Stomach (tissue), 9 donors: ENCODE data around the gene VPS9D1. TPM values are rescaled to one million over a fixed set of nuclear protein-coding genes. Genes with fewer than 3 reads are reported as not detected.
"Not testable (repeated sequence)": the region's sequence is repeated elsewhere in the genome, so short reads cannot be mapped to it uniquely, and the experiment has no call there.

Experiments
- DNase-seq, 2 donors: peaks; one replicate each; pipeline versions ENCODE4 v3.0.0 to v3.0.0-alpha.2; 2013 to 2019
- H3K27ac ChIP-seq, 5 donors: fragments of 200-600 bp in 4 of 5; sonication (generic) in 4 of 5; one replicate each; pipeline ENCODE4 v1.5.1; 2013 to 2019; ENCODE audit warnings: mild to moderate bottlenecking in 1 of 5, moderate library complexity in 1 of 5
- H3K27me3 ChIP-seq, 3 donors: fragments of 200-600 bp; sonication (generic); one replicate each; pipeline ENCODE4 v1.5.1; 2017 to 2019; ENCODE audit warnings: mixed run types in 1 of 3
- H3K36me3 ChIP-seq, 4 donors: fragments of 200-600 bp; sonication (generic); 1 replicate in 3 of 4; 2 replicates in 1 of 4; pipeline ENCODE4 v1.5.1; 2016 to 2019
- H3K4me1 ChIP-seq, 4 donors: fragments of 200-600 bp; sonication (generic); one replicate each; pipeline ENCODE4 v1.5.1; 2016 to 2019
- H3K4me3 ChIP-seq, 4 donors: fragments of 200-600 bp; sonication (generic) in 3 of 4; one replicate each; pipeline ENCODE4 v1.5.1; 2016 to 2019; ENCODE audit warnings: mild to moderate bottlenecking in 1 of 4
- H3K9me3 ChIP-seq, 4 donors: fragments of 200-600 bp; sonication (generic); one replicate each; pipeline ENCODE4 v1.5.1; 2016 to 2019
- CTCF ChIP-seq, 7 experiments: fragments of 450-650 bp in 4 of 7; fragments of 200-600 bp in 3 of 7; sonication (generic) in 3 of 7; IDR thresholded peaks; one replicate each; pipeline ENCODE4 v1.5.1; 2016 to 2019; ENCODE audit warnings: antibody characterized with exemption in 7 of 7, control low read depth in 2 of 7, mild to moderate bottlenecking in 1 of 7
- EP300 ChIP-seq: sonication (generic); formaldehyde crosslinking; IDR thresholded peaks from one replicate; pipeline ENCODE4 v1.6.1; 2017; ENCODE audit warnings: antibody characterized with exemption
- POLR2A ChIP-seq, 4 donors: fragments of 450-650 bp; IDR thresholded peaks; one replicate each; pipeline ENCODE4 v1.6.1; 2016; ENCODE audit warnings: antibody characterized with exemption in 4 of 4, control low read depth in 2 of 4, mild to moderate bottlenecking in 1 of 4, moderate library complexity in 1 of 4
- POLR2AphosphoS5 ChIP-seq, 3 donors: sonication (generic); formaldehyde crosslinking; IDR thresholded peaks; one replicate each; pipeline ENCODE4 v1.6.1; 2016; ENCODE audit warnings: antibody characterized with exemption in 3 of 3
- WGBS, 5 donors: extraction: QIAGEN DNeasy Blood & Tissue Kit in 3 of 5; methylation state at CpG; one replicate each; pipeline versions ENCODE4 v1.1.5 to v1.1.7; 2013 to 2018; 5-methylcytosine and 5-hydroxymethylcytosine counted together
- intact Hi-C: fragments of 100-400 bp; cut with DNase I; formaldehyde crosslinking; loops from one replicate; pipeline ENCODE4 v1.15.1; 2023; ENCODE audit warnings: low total_unique reads
- polyA plus RNA-seq, 3 donors: library from polyadenylated mRNA; stranded (reverse); fragments of 200-250 nt; gene quantifications; one replicate each; pipeline ENCODE4 v1.2.3, GENCODE V29; 2013
- total RNA-seq, 5 donors: library from RNA; depleted of rRNA; stranded (reverse); fragments of >200 nt; gene quantifications; one replicate each; pipeline versions ENCODE4 v1.1.0 to v1.2.3, GENCODE V29; 2014 to 2016
- donor health status: healthy with polysubstance abuse.
- donor health status: Bipolar disorder and iron deficiency.
- donor health status: healthy.

VPS9D1 gene
- total and polyA plus RNA-seq, 8 donors = 2.7 to 43.2 (median 8.8) TPM

- DNase-seq = peak in 1 of 2 donors; percentile 43
These were observed 53.7 kb downstream of the VPS9D1 start for GRCh38 chr16:89667000-89667399.

GRCh38 chr16:89664238-89664637 lies 56.5 kb downstream of the VPS9D1 start:
- H3K9me3 ChIP-seq, H3K27ac ChIP-seq, DNase-seq, H3K27me3 ChIP-seq, H3K4me1 ChIP-seq, H3K4me3 ChIP-seq, intact Hi-C loops: not testable (repeated sequence)
- peaks cover 0 to 46% (median 38%) of the 10 kb centered on the region in 4 donors for H3K36me3 ChIP-seq
- WGBS, 5 donors = 87 to 90% (median 89%) methylated on average over 10 to 11 of the region's 11 CpGs

More at GRCh38 chr16:89667000-89667399, 53.7 kb downstream of the VPS9D1 start:
- H3K4me3 ChIP-seq, H3K9me3 ChIP-seq, H3K27me3 ChIP-seq, H3K4me1 ChIP-seq, intact Hi-C loops, H3K27ac ChIP-seq: not testable (repeated sequence)
- peak in 2 of 7 experiments; percentile 17 to 34 for TF ChIP-seq CTCF (IDR thresholded peaks at IDR 0.05)
- 52 to 82% (median 65%) methylated on average over 6 to 7 of the region's 7 CpGs for WGBS, 5 donors
- H3K36me3 ChIP-seq = peaks cover 0 to 31% (median 18%) of the 10 kb centered on the region in 4 donors

DNA sequence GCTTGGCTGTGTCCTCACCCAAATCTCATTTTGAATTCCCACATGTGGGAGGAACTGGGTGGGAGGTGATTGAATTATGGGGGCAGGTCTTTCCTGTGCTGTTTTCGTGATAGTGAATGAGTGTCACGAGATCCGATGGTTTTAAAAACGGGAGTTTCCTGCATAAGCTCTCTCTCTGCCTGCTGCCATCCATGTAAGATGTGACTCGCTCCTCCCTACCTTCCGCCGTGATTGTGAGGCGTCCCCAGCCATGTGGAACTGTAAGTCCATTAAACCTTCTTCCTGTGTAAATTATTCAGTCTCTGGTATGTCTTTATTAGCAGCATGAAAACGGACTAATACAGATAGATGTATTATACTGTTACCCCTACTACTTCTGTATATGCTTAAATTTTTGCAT lies 59.5 kb downstream of the VPS9D1 start:
- WGBS, 5 donors = 94 to 98% (median 96%) methylated on average over 9 of the region's 9 CpGs
- H3K4me1 ChIP-seq = peaks cover 17 to 28% (median 20%) of the 10 kb centered on the region in 4 donors
- H3K27me3 ChIP-seq = no peaks in the 10 kb centered on the region
- no peak overlapping the region for H3K4me3 ChIP-seq
- no peaks in the 10 kb centered on the region for H3K9me3 ChIP-seq
- peaks cover 0 to 46% (median 37%) of the 10 kb centered on the region in 4 donors for H3K36me3 ChIP-seq
- DNase-seq = no peak
- TF ChIP-seq POLR2AphosphoS5 (IDR thresholded peaks at IDR 0.05) = no peak
- no peak for TF ChIP-seq POLR2A (IDR thresholded peaks at IDR 0.05)
- no peak for TF ChIP-seq EP300
- no peak for TF ChIP-seq CTCF (IDR thresholded peaks at IDR 0.05)
- no peak overlapping the region for H3K27ac ChIP-seq
- intact Hi-C loops = no loop called here

- WGBS, 5 donors = 93 to 96% (median 94%) methylated on average over 7 of the region's 7 CpGs
- intact Hi-C loops = no loop called here
- H3K4me3 ChIP-seq = no peak overlapping the region
- DNase-seq = no peak
- peaks cover 19 to 38% (median 27%) of the 10 kb centered on the region in 4 donors for H3K4me1 ChIP-seq
- no peak overlapping the region for H3K27ac ChIP-seq
- no peaks in the 10 kb centered on the region for H3K9me3 ChIP-seq
- no peaks in the 10 kb centered on the region for H3K27me3 ChIP-seq
- H3K36me3 ChIP-seq = peaks cover 0 to 46% (median 37%) of the 10 kb centered on the region in 4 donors
- TF ChIP-seq POLR2AphosphoS5 (IDR thresholded peaks at IDR 0.05) (no peak), POLR2A (IDR thresholded peaks at IDR 0.05) (no peak)
These were observed 60.6 kb downstream of the VPS9D1 start for GRCh38 chr16:89660146-89660545.

- intact Hi-C loops = no loop called here
- 4 to 12% (median 10%) methylated on average over 26 to 27 of the region's 27 CpGs for WGBS, 5 donors
- no peaks in the 10 kb centered on the region for H3K9me3 ChIP-seq
- peaks cover 19 to 43% (median 32%) of the 10 kb centered on the region in 4 donors for H3K4me1 ChIP-seq
- H3K4me3 ChIP-seq = peak overlapping the region; percentile 67 to 100 (median 96)
- H3K27me3 ChIP-seq = no peaks in the 10 kb centered on the region
- peak in 1 of 2 donors; percentile 28 for DNase-seq
- H3K27ac ChIP-seq = peak overlapping the region; percentile 81 to 90 (median 88)
- peaks cover 0 to 44% (median 38%) of the 10 kb centered on the region in 4 donors for H3K36me3 ChIP-seq
- TF ChIP-seq POLR2A (IDR thresholded peaks at IDR 0.05) (no peak), CTCF (IDR thresholded peaks at IDR 0.05) (no peak), EP300 (no peak), POLR2AphosphoS5 (IDR thresholded peaks at IDR 0.05) (no peak)
These were observed 62.3 kb downstream of the VPS9D1 start for GRCh38 chr16:89658221-89658879.
